Urinary bladder (tissue), 4 donors: ENCODE data around the gene MTHFD1. TPM values are rescaled to one million over a fixed set of nuclear protein-coding genes. Genes with fewer than 3 reads are reported as not detected.

Experiments
- DNase-seq: peaks from one replicate; pipeline ENCODE4 v3.0.0-alpha.2; 2015; ENCODE audit errors: extremely low spot score
- H3K27ac ChIP-seq: one replicate; pipeline ENCODE4 v1.5.1; 2013; ENCODE audit warnings: low read depth, mild to moderate bottlenecking, moderate library complexity
- H3K36me3 ChIP-seq: one replicate; pipeline ENCODE4 v1.6.1; 2013; ENCODE audit warnings: mild to moderate bottlenecking, moderate library complexity; ENCODE audit not compliant: insufficient read depth
- H3K4me1 ChIP-seq: one replicate; pipeline ENCODE4 v1.6.1; 2013; ENCODE audit warnings: mild to moderate bottlenecking, moderate library complexity; ENCODE audit not compliant: insufficient read depth
- H3K4me3 ChIP-seq: one replicate; pipeline ENCODE4 v1.5.1; 2013; ENCODE audit warnings: low read depth, low read length
- WGBS: extraction: QIAGEN DNeasy Blood & Tissue Kit; methylation state at CpG from one replicate; pipeline ENCODE4 v1.1.7; 2013; 5-methylcytosine and 5-hydroxymethylcytosine counted together
- polyA plus RNA-seq: library from polyadenylated mRNA; stranded (reverse); fragments of 200-250 nt; gene quantifications from one replicate; pipeline ENCODE4 v1.2.3, GENCODE V29; 2013
- total RNA-seq: library from RNA; depleted of rRNA; stranded (reverse); fragments of >200 nt; gene quantifications from one replicate; pipeline ENCODE4 v1.2.3, GENCODE V29; 2014
- donor health status: healthy with polysubstance abuse.
- donor health status: healthy.

The MTHFD1 gene
- total and polyA plus RNA-seq, 2 donors: 28.4 to 29.4 TPM

GRCh38 chr14:64444984-64445845, 57.1 kb downstream of the MTHFD1 start:
- WGBS: 49% methylated on average over 7 of the region's 7 CpGs
- H3K36me3 ChIP-seq: peaks cover 2% of the 10 kb centered on the region
- H3K27ac ChIP-seq: peak overlapping the region; percentile 52
- no peak for DNase-seq
- no peak overlapping the region for H3K4me3 ChIP-seq
- no peaks in the 10 kb centered on the region for H3K4me1 ChIP-seq

GRCh38 chr14:64447876-64448670, 59.9 kb downstream of the MTHFD1 start:
- DNase-seq: no peak
- no peak overlapping the region for H3K27ac ChIP-seq
- WGBS: 85% methylated on average over 5 of the region's 5 CpGs

GRCh38 chr14:64450255-64450654, 62.1 kb downstream of the MTHFD1 start:
- DNase-seq: no peak
- no peak overlapping the region for H3K27ac ChIP-seq
- H3K4me3 ChIP-seq: no peak overlapping the region
- peaks cover 2% of the 10 kb centered on the region for H3K36me3 ChIP-seq
- no peaks in the 10 kb centered on the region for H3K4me1 ChIP-seq
- 86% methylated on average over 2 of the region's 2 CpGs for WGBS

More at GRCh38 chr14:64447876-64448670, 59.9 kb downstream of the MTHFD1 start:
- Histone ChIP-seq H3K4me3 (no peak overlapping the region), H3K36me3 (peaks cover 2% of the 10 kb centered on the region), H3K4me1 (no peaks in the 10 kb centered on the region)

GRCh38 chr14:64454671-64455070, 66.5 kb downstream of the MTHFD1 start:
- Histone ChIP-seq H3K4me1 (no peaks in the 10 kb centered on the region), H3K36me3 (no peaks in the 10 kb centered on the region), H3K4me3 (no peak overlapping the region), H3K27ac (no peak overlapping the region)
- no peak for DNase-seq
- WGBS: 95% methylated on average over 10 of the region's 10 CpGs

DNA sequence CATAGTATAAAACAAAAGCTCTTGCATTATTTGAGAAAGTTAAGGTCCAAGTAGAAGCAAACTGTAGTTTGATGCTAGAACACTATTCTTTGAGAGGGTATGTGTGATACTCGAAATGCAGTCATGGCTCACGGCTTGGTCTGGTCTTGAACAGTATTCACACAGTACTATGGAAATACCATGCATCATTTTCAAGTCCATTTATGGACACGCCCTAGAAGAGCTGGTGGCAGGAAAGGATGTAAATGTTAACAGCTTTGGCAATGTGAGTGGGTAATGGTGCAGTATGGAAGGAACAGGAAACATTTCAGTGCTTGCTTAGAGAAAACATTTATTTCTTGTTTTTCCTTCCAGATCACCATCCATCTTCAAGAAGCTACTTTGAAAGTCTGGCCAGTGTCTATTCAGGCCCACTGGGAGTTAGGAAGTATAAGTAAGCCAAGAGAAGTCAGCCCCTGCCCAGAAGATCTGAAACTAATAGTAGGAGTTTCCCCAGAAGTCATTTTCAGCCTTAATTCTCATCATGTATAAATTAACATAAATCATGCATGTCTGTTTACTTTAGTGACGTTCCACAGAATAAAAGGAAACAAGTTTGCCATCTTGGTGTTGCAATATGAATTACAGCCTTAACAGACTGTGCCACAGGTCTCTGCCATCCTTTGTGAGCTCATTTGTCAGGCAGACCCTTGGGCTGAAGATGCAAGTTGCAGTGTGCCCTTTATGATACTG, 71.4 kb downstream of the MTHFD1 start:
- H3K4me3 ChIP-seq: no peak overlapping the region
- H3K27ac ChIP-seq: no peak overlapping the region
- no peaks in the 10 kb centered on the region for H3K4me1 ChIP-seq
- H3K36me3 ChIP-seq: no peaks in the 10 kb centered on the region
- WGBS: 73% methylated on average over 4 of the region's 4 CpGs
- DNase-seq: no peak

- Histone ChIP-seq H3K4me3 (no peak overlapping the region), H3K27ac (no peak overlapping the region), H3K36me3 (no peaks in the 10 kb centered on the region), H3K4me1 (no peaks in the 10 kb centered on the region)
- WGBS: 90% methylated on average over 3 of the region's 3 CpGs
- DNase-seq: no peak
Measured at GRCh38 chr14:64461221-64461620, 73.1 kb downstream of the MTHFD1 start.

DNA sequence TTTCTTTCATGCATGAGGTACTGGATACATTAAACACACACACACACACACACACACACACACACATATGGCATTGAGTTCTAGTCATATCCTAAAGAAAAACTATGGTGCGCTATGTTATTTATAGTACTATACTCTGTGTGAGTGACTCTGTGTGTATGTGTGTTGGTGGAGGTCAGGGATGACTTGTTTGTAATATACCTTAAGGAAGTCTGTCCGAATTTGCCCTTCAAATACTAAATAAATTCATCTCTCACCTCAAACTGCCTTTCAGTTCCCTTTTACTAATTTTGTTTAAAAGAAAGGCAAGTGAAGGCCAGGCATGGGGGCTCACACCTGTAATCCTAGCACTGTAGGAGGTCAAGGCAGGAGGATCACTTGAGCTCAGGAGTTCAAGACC, 75.0 kb downstream of the MTHFD1 start:
- H3K36me3 ChIP-seq: no peaks in the 10 kb centered on the region
- H3K4me3 ChIP-seq: no peak overlapping the region
- DNase-seq: no peak
- 92% methylated on average over 2 of the region's 2 CpGs for WGBS
- H3K4me1 ChIP-seq: no peaks in the 10 kb centered on the region
- no peak overlapping the region for H3K27ac ChIP-seq

DNA sequence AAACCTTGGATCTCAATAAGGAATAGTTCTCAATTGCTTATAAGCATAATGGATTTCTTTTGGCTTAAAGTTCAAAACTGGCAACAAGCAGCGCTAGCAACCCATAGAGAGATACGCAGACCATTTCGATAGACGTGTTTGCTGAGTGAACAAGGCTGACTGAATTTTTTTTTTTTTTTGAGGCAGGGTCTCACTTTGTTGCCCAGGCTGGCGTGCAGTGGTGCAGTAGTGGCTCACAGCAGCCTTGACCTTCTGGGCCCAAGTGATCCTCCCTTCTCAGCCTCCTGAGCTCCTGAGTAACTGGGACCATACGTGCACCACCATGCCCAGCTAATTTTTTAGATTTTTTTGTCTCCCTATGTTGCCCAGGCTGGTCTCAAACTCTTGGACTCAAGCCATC, 75.7 kb downstream of the MTHFD1 start:
- no peaks in the 10 kb centered on the region for H3K36me3 ChIP-seq
- no peak overlapping the region for H3K4me3 ChIP-seq
- H3K27ac ChIP-seq: no peak overlapping the region
- DNase-seq: no peak
- no peaks in the 10 kb centered on the region for H3K4me1 ChIP-seq
- WGBS: 97% methylated on average over 6 of the region's 6 CpGs

DNA sequence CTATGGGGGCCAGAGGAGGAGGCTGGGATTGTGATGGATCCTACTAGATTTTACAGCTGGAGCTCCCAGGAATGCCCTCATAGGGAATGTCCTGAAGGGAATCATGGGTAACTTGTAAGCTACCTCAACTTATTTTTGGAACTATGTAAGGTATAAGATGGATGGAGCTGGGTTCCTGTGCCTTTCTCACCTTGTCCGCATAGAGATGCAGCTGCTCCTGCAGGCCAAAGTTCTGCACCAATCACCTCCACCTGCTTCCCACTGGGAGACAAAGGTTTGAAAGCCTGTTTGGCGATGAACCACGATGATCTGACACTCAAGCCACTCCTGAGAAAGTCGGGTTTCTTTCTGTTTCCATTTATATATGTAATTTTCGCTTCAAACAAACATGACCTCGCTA, 76.5 kb downstream of the MTHFD1 start:
- 20% methylated on average over 6 of the region's 6 CpGs for WGBS
- Histone ChIP-seq H3K4me3 (peak overlapping the region; percentile 90), H3K27ac (no peak overlapping the region)

DNA sequence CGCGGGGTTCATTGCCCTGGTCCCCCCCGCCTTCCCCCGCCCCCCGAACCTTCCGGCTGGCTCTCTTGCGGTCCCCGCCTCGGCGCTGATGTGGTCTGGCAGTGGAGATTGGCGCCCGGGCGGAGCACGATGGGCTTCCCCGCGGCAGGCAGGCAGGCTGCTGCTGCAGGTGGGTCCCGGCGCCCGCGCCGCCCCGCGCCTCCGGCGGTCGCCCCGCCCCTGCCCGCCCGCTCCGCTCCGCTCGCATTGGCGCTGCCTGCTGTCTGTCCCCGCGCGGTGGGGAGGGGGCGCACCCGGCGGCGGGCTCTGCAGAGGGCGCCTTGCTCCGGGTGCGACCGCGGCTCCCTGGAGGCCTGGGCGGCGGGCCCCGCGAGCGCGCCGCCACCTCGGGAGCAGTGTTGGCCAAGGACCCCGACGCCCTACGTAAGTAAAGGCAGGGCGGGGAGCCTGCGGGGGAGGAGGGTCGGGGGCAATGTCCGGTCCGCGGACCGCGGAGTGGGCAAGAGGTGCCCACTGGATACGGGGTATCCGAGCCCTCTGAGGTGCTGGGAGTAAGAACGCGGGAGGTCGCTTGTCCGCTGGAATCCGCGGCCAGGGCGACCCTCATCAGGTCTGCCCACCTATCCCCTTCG, 77.2 kb downstream of the MTHFD1 start, which contains the start of gene AKAP5:
Gene AKAP5, plus strand, starts transcription at position 309 of the 632 bp plus-strand sequence. CDS start 2,896 bp downstream, outside the sequence.
- no peak for DNase-seq
- Histone ChIP-seq H3K27ac (no peak within 1 kb of the TSS), H3K4me3 (peak within 1 kb of the TSS; percentile 90), H3K4me1 (no peaks in the 10 kb centered on the region), H3K36me3 (no peaks in the 10 kb centered on the region)
- under 1% methylated on average over 74 of the region's 74 CpGs for WGBS

More for the DNA sequence above, 76.5 kb downstream of the MTHFD1 start:
- H3K4me1 ChIP-seq: no peaks in the 10 kb centered on the region
- H3K36me3 ChIP-seq: no peaks in the 10 kb centered on the region
- no peak for DNase-seq

DNA sequence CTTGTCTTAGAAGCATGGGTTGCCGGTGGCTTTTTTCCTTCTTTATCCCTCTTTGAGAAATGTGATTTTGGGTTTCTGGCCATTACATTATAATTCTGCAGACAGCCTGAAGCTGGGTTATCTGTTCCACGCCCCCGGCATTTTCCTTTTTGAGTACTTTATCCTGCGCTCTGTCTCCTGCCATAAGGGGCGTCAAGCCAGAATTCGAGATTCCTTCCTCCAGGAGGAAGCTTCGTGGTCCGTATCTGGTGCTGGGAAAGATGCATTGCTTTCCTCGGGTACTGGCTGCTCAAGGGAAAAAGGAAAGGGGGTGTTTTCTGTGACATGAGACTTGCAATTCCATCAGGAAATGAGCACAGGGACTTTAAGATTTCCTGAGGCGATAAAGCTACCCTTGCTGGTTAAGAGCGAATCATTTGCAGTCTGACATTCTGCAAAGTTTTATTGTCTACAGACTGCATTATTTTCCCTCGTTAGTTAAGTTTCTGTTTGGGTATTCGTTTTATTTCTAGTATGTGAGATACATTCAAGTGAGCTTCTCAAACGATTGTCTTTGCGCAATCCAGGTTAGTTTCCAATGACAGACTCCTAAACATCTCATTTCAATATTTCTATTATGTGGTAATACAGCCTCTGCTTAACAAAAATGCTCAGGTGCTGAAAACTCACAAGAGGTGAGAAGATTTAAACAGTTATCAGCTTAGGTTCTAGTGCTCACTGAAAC, 77.8 kb downstream of the MTHFD1 start:
- Histone ChIP-seq H3K27ac (no peak overlapping the region), H3K4me3 (peak overlapping the region; percentile 90), H3K4me1 (no peaks in the 10 kb centered on the region), H3K36me3 (no peaks in the 10 kb centered on the region)
- WGBS: 7% methylated on average over 15 of the region's 15 CpGs
- DNase-seq: no peak

DNA sequence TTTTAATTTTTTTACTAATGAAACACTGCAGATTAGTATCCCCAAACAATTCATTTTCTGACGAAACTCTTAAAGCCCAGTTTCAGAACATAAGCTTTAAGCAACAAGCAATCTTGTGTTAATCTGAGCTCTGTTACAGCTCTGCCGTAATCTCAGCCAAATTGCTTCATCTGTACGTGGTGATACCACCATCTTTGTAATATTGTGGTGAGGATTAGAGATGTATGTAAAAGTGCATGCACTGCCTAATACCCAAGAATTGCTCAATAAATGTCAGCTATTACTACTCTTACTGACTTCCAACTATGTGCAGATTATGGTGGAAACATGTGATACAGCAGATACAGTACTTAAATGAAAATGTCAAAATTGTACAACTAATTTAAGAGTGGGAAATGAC, 78.9 kb downstream of the MTHFD1 start:
- Histone ChIP-seq H3K4me3 (no peak overlapping the region), H3K27ac (no peak overlapping the region), H3K4me1 (no peaks in the 10 kb centered on the region), H3K36me3 (no peaks in the 10 kb centered on the region)
- WGBS: 85% methylated on average over 3 of the region's 3 CpGs
- DNase-seq: no peak
